HG02870 (cell line): ENCODE data around the gene PROSER2.
"Not testable (repeated sequence)": the region's sequence is repeated elsewhere in the genome, so short reads cannot be mapped to it uniquely, and the experiment has no call there.

Source experiments
- ATAC-seq: cut with Tn5 transposase; IDR thresholded peaks from one replicate; pipeline ENCODE4 v1.9.1; 2021; ENCODE audit warnings: mild to moderate bottlenecking, moderate library complexity; ENCODE audit not compliant: unreplicated experiment

The PROSER2 gene

DNA sequence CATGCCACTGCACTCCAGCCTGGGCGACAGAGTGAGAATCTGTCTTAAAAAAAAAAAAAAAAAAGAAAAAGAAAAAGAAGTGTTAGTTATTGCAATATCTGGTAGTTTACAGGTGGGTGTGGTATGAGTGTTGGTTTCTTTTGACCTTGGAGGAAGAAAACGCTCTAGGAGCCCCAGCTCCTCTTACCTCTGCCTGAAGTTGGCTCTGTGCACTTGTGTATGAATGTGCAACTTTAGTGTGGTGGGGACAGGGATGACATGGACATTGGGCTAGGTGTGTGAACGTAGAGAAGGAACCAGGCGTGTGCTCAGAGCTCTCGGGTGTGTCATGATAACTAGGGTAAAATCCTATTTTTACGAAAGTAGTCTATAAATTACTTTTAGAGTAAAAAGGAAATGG is 11.9 kb downstream of the PROSER2 start:
- no peak for ATAC-seq

DNA sequence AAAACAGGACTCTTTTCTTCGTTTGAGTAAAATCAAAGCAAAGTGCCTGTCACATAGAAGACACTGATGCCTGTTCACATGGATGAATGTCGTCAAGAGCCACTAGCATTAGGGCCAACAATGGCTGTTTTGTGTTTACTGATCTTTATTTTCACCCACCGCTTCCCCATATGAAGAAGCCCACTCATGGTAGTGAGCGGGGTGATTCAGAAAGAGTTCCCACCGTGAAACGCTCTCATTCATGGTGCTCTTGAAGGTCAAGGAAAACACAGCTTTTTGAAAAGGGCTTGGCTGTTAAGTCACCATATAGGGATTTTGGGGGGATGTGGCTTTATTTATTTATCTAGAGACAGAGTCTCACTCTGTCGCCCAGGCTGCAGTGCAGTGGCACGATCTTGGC is 12.5 kb downstream of the PROSER2 start:
- ATAC-seq = no peak

DNA sequence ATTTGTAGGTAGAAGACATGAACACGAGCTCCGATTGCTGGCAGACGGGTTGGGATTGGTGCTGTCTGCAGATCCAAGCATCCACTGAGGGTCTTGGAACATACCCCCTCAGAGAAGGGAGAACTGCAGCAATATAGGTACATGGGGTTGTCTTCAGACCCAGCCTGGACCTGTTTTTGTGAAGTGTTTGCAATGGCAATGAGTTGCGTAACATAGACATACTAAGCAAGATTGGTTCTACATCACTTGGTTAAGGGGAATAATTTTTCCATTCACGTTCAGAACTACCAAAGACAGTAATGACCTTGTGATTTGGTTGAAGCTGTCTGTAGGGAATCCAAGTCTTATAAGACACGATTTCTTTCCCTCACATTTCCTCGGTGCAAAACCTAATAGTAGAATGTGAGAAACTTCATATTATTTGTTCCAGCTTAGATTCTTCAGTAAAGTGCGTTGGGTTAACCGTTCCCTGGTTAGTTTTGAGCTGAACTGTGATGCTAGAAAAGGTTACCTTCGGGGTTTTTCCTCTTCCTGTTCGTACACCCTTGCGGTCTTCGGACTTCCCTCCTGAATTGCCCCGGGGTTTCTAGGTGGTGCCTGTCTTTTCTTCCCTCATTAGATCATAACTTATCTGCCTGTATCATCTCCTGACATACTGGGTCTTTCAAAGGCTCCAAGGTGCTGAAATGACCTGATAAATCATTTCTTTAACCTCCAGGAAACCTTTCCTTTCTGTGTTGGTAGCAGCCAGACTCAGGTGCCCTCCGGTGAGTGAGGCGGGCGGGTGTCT is 14.4 kb downstream of the PROSER2 start:
- ATAC-seq = no peak

DNA sequence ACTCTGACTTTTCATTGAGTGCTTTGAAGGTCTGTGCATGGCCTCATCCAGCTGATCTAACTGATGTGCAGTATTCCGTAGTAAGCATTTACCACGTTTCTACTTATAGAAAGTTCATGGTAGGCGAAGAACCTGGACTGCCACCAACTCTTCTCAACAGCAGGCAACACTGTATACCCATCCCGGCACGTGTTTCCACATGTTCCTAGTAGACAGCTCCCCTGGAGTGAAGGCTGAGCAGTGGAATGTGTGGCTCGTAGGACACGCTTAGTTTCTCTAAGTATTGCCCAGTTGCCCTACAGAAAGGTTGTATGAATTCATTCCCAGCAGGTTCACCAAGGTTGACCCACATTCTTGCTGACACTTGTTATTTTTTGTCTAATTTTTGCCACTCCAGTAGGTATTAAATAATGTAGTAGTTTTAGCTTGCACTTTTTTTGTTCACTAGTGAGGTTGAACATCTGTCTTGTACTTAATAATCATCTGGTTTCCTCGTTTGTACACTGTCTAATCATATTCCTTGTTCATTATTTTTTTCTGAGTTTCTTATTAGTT is 15.2 kb downstream of the PROSER2 start:
- ATAC-seq = no peak

DNA sequence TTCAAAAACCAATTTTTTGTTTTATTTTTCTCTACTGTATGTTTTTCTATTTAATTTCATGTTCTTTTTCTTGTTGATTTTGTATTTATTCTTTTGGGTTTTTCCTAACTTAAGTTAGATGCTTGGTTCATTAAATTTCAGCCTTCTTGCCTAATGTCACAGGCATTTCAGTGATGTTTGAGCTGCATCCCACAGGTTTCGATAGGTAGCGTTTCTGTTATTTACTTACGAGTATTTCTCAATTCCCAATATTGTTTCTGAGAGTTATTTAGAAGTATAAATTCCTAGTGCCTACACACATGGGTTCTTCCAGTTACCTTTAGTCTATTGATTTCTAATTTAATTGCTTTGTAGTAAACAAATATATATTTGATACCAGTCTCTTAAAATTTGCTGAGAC is 18.2 kb downstream of the PROSER2 start:
- no peak for ATAC-seq

DNA sequence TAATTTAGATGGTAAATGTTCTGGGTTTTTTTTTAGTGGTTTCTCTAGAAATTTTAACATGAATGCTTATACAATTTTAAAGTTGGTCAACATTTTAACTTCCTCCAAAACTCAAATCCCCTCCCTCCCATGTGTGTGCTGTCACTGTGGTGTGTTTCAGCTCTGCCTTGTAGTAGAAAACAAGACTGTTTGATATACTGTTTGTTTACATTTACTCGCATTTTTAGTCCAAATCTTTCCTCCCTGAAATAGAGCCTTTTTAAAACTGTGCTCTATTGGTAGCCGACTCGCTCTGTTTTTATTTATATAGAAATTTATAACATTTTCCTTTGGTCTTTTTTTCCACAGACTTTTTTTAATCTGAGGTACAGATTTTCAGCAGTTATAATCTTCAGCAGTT is 19.3 kb downstream of the PROSER2 start:
- no peak for ATAC-seq

DNA sequence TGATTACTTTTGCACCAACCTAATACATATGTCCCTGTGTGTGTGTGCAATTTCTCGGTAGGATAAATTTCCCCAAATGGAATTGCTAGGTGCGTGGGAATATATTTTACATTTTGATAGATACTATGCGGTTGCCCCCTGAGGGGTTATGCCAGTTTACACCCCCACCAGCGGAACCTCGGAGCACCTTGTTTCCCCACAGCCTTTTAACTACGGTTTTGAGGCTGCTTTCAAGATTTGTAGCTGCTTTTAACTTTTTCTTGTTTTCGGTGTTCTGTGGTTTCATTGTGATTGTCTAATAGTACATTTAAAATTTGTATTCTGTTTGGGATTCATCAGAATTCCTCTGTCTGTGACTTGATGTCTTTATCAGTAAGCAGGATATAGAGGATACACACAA is 22.0 kb downstream of the PROSER2 start:
- no peak for ATAC-seq

DNA sequence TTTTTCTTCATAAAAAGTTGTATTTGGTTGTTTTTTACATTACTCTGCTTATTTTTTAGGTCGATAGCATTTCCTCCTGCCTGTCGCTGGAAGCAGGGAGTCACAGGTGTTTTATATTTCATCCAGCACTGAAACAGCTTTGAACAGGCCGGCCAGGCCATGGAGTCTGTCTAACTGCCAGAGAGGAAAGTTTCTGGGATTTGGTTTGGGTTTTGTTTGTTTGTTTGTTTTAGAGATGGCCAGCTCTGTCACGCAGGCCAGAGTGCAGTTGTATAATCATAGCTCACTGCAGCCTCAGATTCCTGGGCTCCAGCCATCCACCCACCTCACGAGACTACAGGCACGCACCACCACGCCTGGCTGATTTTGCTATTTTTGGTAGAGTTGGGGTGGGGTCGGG is 23.4 kb downstream of the PROSER2 start:
- no peak for ATAC-seq

DNA sequence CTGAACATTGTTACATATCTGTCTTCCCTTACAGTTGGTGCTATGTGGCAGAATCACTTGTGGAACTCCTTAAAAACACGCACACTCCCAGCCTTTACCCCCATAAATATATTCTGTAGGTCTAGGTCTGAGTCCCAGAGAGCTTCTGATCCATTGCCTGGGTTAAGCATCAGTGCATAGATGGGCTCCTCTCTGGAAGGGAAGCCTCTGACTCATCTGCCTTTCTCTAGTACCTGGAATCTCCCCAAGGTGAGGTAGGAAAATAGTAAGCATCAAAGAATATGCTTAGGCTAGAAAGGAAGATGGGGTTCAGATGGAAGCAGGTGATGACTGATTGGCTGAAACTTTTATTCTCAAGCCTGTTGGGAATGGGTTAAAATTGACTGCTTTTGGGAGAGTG is 26.1 kb downstream of the PROSER2 start:
- ATAC-seq = no peak

DNA sequence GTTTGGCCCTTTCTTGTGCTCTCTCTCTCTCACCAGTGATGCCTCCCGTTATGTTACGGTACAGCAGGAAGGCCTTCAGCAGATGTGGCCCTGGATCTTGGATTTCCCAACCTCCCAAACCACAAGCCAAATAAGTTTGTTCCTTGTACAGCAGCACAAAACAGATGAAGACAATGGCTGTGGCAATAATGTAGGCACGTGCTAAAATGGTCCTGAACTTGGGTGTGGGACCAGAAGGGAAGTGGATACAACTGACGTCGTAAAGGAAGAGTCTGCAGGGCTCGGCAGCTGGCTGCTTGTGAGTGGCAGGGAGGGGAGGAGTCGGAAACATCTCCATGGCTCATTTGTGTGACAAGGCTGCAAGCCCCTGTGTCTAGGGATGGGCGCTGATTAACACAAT is 26.8 kb downstream of the PROSER2 start:
- no peak for ATAC-seq

DNA sequence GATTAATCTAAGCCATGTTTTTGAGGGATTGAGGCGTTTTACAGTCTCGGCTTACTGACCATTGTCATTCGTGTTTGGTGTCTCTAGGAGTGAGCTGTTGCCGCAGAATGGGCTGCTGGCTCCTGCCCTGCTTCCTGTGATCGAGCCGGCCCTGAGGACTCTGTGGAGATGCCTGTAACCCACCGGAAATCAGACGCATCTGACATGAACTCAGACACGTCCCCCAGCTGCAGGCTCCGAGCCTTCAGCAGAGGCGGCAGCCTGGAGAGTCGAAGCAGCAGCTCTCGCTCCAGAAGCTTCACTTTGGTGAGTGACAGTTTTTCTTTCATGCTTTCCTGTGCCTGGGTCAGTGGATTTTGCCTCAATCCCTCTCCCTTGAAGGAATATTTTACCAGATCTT is 28.8 kb downstream of the PROSER2 start:
- ATAC-seq = no peak

DNA sequence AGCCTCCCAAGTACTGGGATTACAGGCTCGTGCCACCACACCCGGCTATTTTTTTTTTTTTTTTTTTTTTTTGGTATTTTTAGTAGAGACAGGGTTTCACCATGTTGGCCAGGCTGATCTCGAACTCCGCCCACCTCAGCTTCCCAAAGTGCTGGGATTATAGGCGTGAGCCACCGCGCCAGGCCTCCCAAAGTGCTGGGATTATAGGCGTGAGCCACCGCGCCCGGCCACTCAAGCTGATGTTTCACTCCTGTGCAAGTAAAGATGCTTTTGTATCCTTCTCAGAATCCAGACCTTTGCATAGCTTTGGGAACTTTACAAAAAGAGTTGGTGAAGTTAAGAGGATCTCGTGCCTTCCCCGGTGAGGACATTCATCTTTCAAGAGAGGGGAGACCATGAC is 29.5 kb downstream of the PROSER2 start:
- ATAC-seq = not testable (repeated sequence)

DNA sequence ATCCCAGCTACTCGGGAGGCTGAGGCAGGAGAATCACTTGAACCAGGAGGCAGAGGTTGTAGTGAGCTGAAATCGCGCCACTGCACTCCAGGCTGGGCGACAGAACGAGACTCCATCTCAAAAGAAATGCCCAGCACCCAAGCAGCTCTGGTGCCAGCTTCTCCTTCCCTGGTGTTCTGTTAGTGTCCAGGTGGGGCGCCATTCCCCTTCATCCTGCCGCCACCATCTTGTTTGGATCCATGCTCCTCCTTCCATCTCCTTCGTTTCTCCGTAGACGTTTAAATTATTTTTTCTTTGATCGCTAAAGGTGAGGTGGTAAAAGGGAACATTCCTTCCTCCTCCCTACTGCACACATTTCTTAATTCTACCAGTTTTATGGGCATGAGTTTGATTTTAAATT is 30.3 kb downstream of the PROSER2 start:
- no peak for ATAC-seq

DNA sequence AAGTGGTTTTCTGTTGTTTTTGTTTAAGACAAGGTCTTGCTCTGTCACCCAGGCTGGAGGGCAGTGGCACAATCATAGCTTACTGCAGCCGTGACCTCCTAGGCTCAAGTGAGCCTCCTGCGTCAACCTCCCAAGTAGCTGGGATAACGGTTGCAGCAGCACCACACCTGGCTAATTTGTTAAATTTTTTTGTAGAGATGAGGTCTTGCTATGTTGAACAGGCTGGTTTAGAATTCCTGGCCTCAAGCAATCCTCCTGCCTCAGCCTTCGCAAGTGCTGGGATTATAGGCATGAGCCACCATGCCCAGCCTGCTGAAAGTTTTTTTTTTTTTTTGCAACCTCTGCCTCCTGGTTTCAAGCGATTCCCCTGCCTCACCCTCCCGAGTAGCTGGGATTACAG is 31.1 kb downstream of the PROSER2 start:
- ATAC-seq = no peak

DNA sequence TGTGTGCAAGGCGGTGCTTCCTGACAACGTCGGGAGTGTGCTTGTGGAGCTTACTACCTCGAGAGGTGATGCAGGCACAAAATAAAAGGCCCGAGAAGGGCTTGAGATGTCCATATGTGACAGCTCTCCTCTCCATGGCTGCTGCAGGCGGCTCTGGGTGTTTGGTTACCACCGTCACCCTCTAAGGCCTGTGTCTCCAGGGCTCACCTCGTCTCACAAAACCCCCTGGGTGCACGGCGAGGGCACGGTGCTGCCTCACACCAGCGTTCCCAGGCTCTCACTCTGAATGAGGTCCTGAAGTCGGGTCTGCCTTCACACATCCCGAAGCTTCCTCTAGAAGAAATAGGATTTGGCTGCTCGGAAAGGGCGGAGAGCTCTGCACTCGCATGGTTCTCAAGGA is 32.9 kb downstream of the PROSER2 start:
- ATAC-seq = no peak

DNA sequence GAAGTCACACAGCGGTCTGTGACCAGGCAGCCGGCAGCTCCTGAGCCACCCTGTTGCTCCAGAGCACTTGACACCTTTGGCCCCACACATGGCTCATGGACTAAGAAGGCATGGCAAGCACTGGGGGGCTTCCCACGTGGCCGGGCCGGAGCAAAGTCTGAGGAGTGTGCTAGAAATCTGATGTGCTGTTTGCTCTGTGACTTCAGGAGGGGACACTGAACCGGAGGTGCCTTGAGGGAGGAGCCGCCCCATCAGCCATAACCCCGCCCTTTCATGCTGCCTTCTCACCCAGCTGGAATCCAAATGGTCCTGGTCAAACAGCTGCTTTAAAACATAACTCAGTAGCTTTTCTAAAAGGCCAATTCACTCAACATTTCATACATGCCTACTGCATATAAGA is 33.5 kb downstream of the PROSER2 start:
- ATAC-seq = no peak

DNA sequence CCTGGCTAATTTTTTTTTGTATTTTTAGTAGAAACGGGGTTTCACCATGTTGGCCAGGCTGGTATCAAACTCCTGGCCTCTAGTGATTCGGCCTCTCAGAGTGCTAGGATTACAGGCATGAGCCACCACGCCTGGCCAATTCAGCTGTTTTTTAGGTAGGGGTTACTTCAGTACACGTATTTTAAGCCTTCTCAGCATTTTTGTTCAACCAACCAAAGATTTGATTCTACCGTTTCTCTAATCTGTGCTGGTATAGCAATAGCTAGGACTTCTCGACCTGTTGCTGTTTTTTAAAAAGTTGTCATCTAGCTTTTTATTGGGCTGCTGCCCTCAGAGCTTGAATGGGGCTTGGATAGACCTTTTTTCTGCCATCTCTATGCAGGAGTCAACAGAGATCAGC is 34.9 kb downstream of the PROSER2 start:
- no peak for ATAC-seq

DNA sequence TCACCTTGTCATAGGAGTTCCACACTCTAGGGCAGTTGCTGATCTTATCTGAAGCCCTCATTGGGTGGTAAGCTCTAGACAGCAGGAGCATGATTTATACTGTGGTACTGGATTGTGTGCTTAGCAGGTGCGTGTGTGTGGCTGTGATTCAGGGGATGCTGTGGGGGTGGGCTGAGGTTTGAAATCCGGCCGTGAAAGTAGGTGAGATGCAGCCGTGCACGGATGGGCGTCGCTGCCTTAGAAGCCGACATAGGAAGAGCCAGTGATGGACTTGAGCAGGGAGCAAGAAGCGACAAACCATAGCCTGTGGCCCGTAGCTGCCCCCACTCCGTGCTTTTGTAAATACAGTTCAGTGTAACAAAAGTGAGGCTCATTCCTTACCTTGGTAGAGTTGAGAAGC is 38.2 kb downstream of the PROSER2 start:
- no peak for ATAC-seq

DNA sequence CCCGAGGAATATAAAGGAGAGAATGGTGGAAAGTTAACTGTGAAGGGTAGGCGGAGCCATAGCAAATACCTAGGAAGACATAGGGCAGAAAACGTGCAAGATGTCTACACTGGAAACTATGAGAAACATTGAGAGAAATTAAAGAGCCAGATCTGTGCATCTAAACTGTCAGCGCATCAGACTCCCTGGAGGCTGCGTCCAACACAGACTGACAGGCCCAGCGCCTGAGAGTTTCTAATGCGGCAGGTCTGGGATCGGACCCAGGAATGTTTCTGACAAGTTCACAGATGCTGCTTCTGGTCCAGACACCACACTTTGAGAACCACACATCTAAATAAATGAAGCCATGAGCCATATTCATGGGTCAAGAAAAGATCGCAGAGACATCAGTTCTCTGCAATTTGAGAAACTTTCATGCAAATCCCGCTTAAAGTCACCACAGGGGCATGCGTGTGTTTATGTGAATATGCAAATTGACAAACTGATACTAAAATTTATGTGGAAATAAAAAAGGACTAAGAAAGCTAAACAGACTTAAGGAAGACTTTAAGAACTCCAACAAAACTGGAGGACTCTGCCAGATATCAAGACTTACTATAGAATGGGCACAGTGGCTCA is 38.8 kb downstream of the PROSER2 start:
- ATAC-seq = no peak

DNA sequence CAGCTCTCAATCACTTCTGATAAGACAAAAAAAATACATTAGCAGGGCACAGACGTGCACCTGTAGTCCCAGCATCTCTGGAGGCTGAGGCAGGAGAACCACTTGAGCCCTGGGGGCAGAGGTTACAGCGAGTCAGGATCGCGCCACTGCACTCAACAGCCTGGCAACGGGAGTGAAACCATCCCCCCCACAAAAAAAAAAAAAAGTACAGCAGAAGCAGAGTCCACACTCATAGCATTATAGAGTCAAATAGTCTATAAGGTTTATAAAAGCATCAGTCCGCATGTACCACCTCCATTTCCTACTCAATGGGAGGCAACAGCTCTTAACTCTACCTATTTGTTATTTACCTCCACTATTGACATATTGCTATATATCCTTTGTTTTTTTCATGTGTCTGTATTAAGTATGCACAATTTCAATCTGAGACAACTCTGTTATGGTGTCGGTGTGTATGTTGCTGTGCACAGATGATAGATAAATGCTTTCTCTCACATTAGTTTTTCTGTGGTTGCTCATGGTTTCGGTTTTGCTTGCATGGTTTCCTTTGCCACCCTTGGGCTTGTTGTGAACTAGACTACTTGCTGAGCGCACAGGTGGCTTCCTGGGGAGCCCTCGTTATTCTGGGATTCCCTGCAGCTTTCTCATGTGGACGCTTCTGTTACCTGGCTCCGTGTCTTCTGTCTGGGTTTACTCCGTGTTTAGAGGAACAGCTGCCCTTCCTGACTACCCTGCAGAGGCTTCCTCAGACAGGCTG is 40.4 kb downstream of the PROSER2 start:
- ATAC-seq = peak; percentile 96

DNA sequence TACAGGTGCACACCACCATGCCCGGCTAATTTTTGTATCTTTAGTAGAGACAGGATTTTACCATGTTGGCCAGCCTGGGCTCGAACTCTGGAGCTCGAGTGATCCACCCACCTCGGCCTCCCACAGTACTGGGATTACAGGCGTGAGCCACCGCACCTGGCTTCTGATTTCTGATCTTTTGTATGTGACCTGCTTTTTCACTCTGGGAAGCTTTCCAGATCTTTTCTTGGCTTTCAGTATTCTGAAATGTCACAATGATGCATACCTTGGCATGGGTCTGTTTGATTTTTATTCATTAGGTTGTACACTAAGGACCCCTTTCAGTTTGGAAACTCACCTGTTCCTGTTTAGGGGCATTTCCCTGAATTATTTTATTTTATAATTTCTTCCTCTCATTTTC is 41.6 kb downstream of the PROSER2 start:
- no peak for ATAC-seq

DNA sequence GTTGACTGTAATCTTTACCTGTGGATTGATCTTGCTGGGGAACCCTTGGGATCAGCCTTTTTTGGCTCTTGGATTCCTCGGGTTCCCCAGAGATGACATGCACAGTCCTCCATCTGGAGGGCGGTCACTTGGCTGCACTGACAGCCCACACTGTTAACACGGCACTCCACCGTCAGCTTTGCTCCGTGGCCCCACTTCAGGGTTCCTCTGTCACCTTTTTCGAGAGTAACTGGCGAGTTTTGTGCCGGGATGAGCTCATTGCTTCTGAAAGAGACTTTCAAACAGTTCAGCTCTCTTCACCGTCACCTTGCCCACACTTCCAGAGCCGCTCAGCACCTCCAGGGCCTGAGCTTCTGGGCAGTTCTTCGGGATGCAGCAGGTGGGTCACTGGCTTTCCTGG is 42.4 kb downstream of the PROSER2 start:
- ATAC-seq = no peak
